ENCODE data around the gene RHBDD1. TPM values are rescaled to one million over a fixed set of nuclear protein-coding genes. Genes with fewer than 3 reads are reported as not detected.

The RHBDD1 gene
- polyA plus RNA-seq, 1 donor = 23.3 TPM

DNA sequence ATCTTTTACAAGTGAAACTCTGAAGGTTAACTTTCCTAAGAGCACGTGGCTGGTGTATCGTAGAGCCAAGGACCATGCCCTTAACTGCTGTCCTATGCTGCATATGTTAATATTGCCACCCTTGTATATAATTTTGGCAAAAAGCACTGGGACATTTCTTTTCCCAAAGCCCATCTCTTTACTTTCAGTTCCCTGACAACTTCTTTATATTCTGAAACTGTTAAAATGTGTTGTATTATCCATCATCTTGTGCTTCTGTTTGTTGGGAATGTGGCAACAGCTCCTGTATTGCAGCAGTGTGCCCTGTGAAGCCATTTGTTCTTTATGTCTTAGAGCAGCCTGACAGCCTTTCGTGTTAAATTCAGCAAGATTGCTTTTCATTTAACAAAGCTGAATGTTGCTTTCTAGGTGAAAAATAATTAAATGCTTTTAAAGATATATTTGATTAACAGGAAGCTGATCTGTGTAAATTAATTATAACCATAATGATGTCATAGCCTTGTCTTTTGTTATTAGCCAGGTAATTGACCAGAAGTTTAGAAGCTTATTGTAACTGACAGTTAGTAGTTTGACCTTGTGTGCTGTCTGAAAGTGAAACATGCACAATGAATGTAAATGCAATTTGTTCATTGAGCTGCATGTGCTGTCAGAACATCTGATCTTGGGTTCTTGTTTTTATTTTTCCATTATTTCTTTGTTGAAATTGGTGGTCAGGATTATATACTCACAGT is 9.7 kb downstream of the RHBDD1 start:
- Histone ChIP-seq H3K27me3 (ENCODE audit: control insufficient read depth, insufficient read depth, low read length) (no peaks in the 10 kb centered on the region), H3K4me1 (ENCODE audit: control insufficient read depth, insufficient read depth, low read length) (no peaks in the 10 kb centered on the region), H3K36me3 (ENCODE audit: control insufficient read depth, insufficient read depth, low read length) (no peaks in the 10 kb centered on the region), H3K9me3 (ENCODE audit: control insufficient read depth, low read depth, low read length) (peaks cover 4% of the 10 kb centered on the region), H3K27ac (ENCODE audit: low read length) (peak overlapping the region; percentile 39), H3K4me3 (ENCODE audit: low read length) (no peak overlapping the region)
- 80% methylated on average over 1 of the region's 3 CpGs for WGBS (ENCODE audit: insufficient coverage, low lambda C conversion rate)
- peak in 1 of 2 donors; percentile 74 for DNase-seq

- Histone ChIP-seq H3K36me3 (ENCODE audit: control insufficient read depth, insufficient read depth, low read length) (no peaks in the 10 kb centered on the region), H3K4me1 (ENCODE audit: control insufficient read depth, insufficient read depth, low read length) (no peaks in the 10 kb centered on the region), H3K4me3 (ENCODE audit: low read length) (no peak overlapping the region), H3K27me3 (ENCODE audit: control insufficient read depth, insufficient read depth, low read length) (no peaks in the 10 kb centered on the region), H3K27ac (ENCODE audit: low read length) (no peak overlapping the region), H3K9me3 (ENCODE audit: control insufficient read depth, low read depth, low read length) (peaks cover 4% of the 10 kb centered on the region)
- DNase-seq = no peak
- WGBS (ENCODE audit: insufficient coverage, low lambda C conversion rate) = 89% methylated on average over 1 of the region's 1 CpG
Observed at GRCh38 chr2:226847090-226847489, 11.2 kb downstream of the RHBDD1 start.

- WGBS (ENCODE audit: insufficient coverage, low lambda C conversion rate) = no CpG with 5 or more reads among the region's 2 CpGs
- Histone ChIP-seq H3K4me1 (ENCODE audit: control insufficient read depth, insufficient read depth, low read length) (no peaks in the 10 kb centered on the region), H3K4me3 (ENCODE audit: low read length) (no peak overlapping the region), H3K36me3 (ENCODE audit: control insufficient read depth, insufficient read depth, low read length) (no peaks in the 10 kb centered on the region), H3K9me3 (ENCODE audit: control insufficient read depth, low read depth, low read length) (no peaks in the 10 kb centered on the region), H3K27ac (ENCODE audit: low read length) (no peak overlapping the region), H3K27me3 (ENCODE audit: control insufficient read depth, insufficient read depth, low read length) (no peaks in the 10 kb centered on the region)
- DNase-seq = no peak
Observed at GRCh38 chr2:226847511-226847910, 11.7 kb downstream of the RHBDD1 start.

DNA sequence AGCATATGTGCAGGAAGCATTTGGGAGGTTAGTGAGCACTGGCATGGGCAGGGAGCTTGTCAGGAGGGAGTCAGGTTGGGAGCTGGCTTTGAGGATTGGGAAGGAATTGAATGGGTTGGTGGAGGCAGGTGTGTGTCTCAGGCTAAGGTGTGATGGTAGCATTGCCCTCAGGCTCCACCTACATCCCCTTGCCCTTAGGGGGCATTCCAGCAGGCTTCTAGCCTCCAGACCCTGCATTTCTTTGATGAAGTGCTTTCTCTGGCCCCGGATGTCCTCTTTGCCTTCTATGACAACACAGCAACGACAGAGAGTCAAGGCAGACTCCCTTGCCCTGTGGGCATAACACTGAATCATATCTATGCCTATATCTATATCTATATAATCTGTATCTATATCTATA is 13.5 kb downstream of the RHBDD1 start:
- Histone ChIP-seq H3K4me3 (ENCODE audit: low read length) (no peak overlapping the region), H3K4me1 (ENCODE audit: control insufficient read depth, insufficient read depth, low read length) (no peaks in the 10 kb centered on the region), H3K36me3 (ENCODE audit: control insufficient read depth, insufficient read depth, low read length) (no peaks in the 10 kb centered on the region), H3K9me3 (ENCODE audit: control insufficient read depth, low read depth, low read length) (no peaks in the 10 kb centered on the region), H3K27me3 (ENCODE audit: control insufficient read depth, insufficient read depth, low read length) (no peaks in the 10 kb centered on the region), H3K27ac (ENCODE audit: low read length) (no peak overlapping the region)
- 80% methylated on average over 1 of the region's 2 CpGs for WGBS (ENCODE audit: insufficient coverage, low lambda C conversion rate)
- DNase-seq = no peak

- no peak for DNase-seq
- Histone ChIP-seq H3K27me3 (ENCODE audit: control insufficient read depth, insufficient read depth, low read length) (no peaks in the 10 kb centered on the region), H3K4me1 (ENCODE audit: control insufficient read depth, insufficient read depth, low read length) (no peaks in the 10 kb centered on the region), H3K27ac (ENCODE audit: low read length) (no peak overlapping the region), H3K9me3 (ENCODE audit: control insufficient read depth, low read depth, low read length) (no peaks in the 10 kb centered on the region), H3K4me3 (ENCODE audit: low read length) (no peak overlapping the region), H3K36me3 (ENCODE audit: control insufficient read depth, insufficient read depth, low read length) (no peaks in the 10 kb centered on the region)
- 100% methylated on average over 3 of the region's 5 CpGs for WGBS (ENCODE audit: insufficient coverage, low lambda C conversion rate)
Observed at GRCh38 chr2:226850024-226850423, 14.2 kb downstream of the RHBDD1 start.

- Histone ChIP-seq H3K36me3 (ENCODE audit: control insufficient read depth, insufficient read depth, low read length) (no peaks in the 10 kb centered on the region), H3K4me1 (ENCODE audit: control insufficient read depth, insufficient read depth, low read length) (no peaks in the 10 kb centered on the region), H3K27me3 (ENCODE audit: control insufficient read depth, insufficient read depth, low read length) (no peaks in the 10 kb centered on the region), H3K4me3 (ENCODE audit: low read length) (no peak overlapping the region), H3K27ac (ENCODE audit: low read length) (no peak overlapping the region), H3K9me3 (ENCODE audit: control insufficient read depth, low read depth, low read length) (no peaks in the 10 kb centered on the region)
- no peak for DNase-seq
- WGBS (ENCODE audit: insufficient coverage, low lambda C conversion rate) = 100% methylated on average over 2 of the region's 2 CpGs
Observed at GRCh38 chr2:226855787-226856186, 19.9 kb downstream of the RHBDD1 start.

DNA sequence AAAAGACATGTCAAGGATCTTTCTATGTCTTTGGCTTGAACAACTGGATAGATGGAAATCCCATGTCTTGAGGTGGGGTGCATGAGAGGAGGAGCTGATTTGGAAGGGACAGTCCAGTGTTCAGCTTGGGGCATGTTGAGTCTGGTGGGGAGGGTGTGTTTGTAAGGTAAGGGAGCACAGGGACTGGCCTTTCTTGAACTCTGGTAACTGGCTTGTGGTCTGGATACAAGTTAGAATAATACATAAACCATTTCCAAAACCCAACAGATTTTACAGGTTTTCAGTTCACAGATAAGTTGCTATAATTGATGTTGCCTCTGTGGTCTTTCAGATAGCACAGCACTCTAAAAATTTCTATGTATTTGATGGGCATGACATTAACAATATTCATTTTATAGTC is 24.2 kb downstream of the RHBDD1 start:
- Histone ChIP-seq H3K27ac (ENCODE audit: low read length) (no peak overlapping the region), H3K4me1 (ENCODE audit: control insufficient read depth, insufficient read depth, low read length) (no peaks in the 10 kb centered on the region), H3K4me3 (ENCODE audit: low read length) (no peak overlapping the region), H3K9me3 (ENCODE audit: control insufficient read depth, low read depth, low read length) (no peaks in the 10 kb centered on the region), H3K27me3 (ENCODE audit: control insufficient read depth, insufficient read depth, low read length) (no peaks in the 10 kb centered on the region), H3K36me3 (ENCODE audit: control insufficient read depth, insufficient read depth, low read length) (peaks cover 5% of the 10 kb centered on the region)
- DNase-seq = no peak

- Histone ChIP-seq H3K36me3 (ENCODE audit: control insufficient read depth, insufficient read depth, low read length) (peaks cover 18% of the 10 kb centered on the region), H3K27ac (ENCODE audit: low read length) (no peak overlapping the region), H3K4me1 (ENCODE audit: control insufficient read depth, insufficient read depth, low read length) (no peaks in the 10 kb centered on the region), H3K9me3 (ENCODE audit: control insufficient read depth, low read depth, low read length) (no peaks in the 10 kb centered on the region), H3K4me3 (ENCODE audit: low read length) (no peak overlapping the region), H3K27me3 (ENCODE audit: control insufficient read depth, insufficient read depth, low read length) (no peaks in the 10 kb centered on the region)
- no CpG with 5 or more reads among the region's 2 CpGs for WGBS (ENCODE audit: insufficient coverage, low lambda C conversion rate)
- no peak for DNase-seq
Observed at GRCh38 chr2:226862623-226863022, 26.8 kb downstream of the RHBDD1 start.

- no peak for DNase-seq
- no peaks in the 10 kb centered on the region for H3K4me1 ChIP-seq (ENCODE audit: control insufficient read depth, insufficient read depth, low read length)
- no peaks in the 10 kb centered on the region for H3K9me3 ChIP-seq (ENCODE audit: control insufficient read depth, low read depth, low read length)
- WGBS (ENCODE audit: insufficient coverage, low lambda C conversion rate) = no CpG with 5 or more reads among the region's 1 CpG
- H3K36me3 ChIP-seq (ENCODE audit: control insufficient read depth, insufficient read depth, low read length) = peaks cover 32% of the 10 kb centered on the region
- no peaks in the 10 kb centered on the region for H3K27me3 ChIP-seq (ENCODE audit: control insufficient read depth, insufficient read depth, low read length)
- H3K27ac ChIP-seq (ENCODE audit: low read length) = no peak overlapping the region
- no peak overlapping the region for H3K4me3 ChIP-seq (ENCODE audit: low read length)
Observed at GRCh38 chr2:226865273-226865672, 29.4 kb downstream of the RHBDD1 start.

GRCh38 chr2:226865710-226866109 is 29.9 kb downstream of the RHBDD1 start:
- Histone ChIP-seq H3K4me3 (ENCODE audit: low read length) (no peak overlapping the region), H3K27me3 (ENCODE audit: control insufficient read depth, insufficient read depth, low read length) (no peaks in the 10 kb centered on the region), H3K4me1 (ENCODE audit: control insufficient read depth, insufficient read depth, low read length) (no peaks in the 10 kb centered on the region), H3K27ac (ENCODE audit: low read length) (no peak overlapping the region), H3K9me3 (ENCODE audit: control insufficient read depth, low read depth, low read length) (no peaks in the 10 kb centered on the region), H3K36me3 (ENCODE audit: control insufficient read depth, insufficient read depth, low read length) (peaks cover 33% of the 10 kb centered on the region)
- DNase-seq = no peak
- WGBS (ENCODE audit: insufficient coverage, low lambda C conversion rate) = 100% methylated on average over 1 of the region's 6 CpGs
